HG03025 (cell line): Measurements from ENCODE around the gene SMAP2.
A peak's percentile ranks its signal among the peaks of the same experiment; 100 is the strongest.

Experiments
- ATAC-seq: cut with Tn5 transposase; IDR thresholded peaks from one replicate; pipeline ENCODE4 v1.9.1; 2021; ENCODE audit warnings: mild to moderate bottlenecking, moderate library complexity; ENCODE audit not compliant: unreplicated experiment, low FRiP score

Gene SMAP2

GRCh38 chr1:40413527-40414252 is 40.2 kb downstream of the SMAP2 start:
- no peak for ATAC-seq

GRCh38 chr1:40414331-40414730 is 40.8 kb downstream of the SMAP2 start:
- ATAC-seq = no peak

DNA sequence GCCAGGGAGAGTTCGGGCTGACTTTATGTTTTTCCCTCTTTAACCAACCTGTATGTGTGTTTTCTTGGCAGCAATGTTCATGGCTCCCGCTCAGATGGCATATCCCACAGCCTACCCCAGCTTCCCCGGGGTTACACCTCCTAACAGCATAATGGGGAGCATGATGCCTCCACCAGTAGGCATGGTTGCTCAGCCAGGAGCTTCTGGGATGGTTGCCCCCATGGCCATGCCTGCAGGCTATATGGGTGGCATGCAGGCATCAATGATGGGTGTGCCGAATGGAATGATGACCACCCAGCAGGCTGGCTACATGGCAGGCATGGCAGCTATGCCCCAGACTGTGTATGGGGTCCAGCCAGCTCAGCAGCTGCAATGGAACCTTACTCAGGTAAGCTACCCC is 43.2 kb downstream of the SMAP2 start:
- ATAC-seq = no peak

GRCh38 chr1:40421431-40422384 is 48.2 kb downstream of the SMAP2 start:
- no peak for ATAC-seq

DNA sequence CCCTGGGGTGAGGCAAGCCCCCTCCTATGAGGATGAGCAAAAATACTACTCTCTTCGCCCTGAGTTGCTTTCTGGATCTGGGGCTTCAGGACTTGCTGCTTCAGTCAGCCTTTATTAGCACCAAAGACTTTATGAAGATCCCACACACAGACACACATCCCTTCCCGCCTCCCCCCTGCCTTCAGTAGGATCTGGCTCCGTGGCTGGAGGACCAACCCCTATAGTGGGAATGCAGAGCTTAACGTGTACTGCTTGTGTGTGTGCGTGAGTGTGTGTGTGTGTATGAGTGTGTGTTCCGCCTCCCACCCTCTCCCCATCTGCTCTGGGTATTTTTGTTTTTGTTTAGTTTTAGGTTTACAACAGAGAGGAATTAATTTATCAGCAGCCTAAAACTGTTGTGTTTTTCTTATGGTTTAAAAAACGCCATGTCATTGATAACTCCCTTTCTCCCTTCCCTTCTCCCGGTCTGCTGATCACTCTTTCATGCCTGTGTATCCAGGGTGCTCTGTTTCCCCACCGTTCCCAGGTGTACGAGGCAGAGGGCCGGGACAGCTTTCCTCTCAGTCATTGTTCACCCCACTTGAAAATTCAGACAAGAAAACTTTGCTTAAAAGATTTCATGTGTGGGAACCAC is 49.2 kb downstream of the SMAP2 start:
- ATAC-seq = no peak

DNA sequence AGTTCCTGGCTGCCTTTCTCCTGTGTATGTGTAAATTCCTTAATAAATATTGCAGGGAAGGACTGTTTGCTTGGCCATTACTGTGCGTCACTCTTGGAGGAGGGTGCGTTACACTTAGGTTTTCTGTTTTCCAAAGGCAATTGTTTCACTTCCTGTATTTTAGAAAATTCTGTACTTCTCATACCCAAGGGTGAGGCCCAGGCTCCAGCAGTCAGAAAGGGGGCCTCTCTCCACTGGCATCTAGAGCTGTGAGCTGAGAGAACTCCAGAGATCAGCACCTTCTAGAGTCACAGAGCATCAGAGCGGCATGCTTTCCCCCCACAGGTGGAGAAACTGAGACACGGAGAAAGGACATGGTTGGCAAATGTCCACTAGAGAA is 49.7 kb downstream of the SMAP2 start:
- no peak for ATAC-seq

- ATAC-seq = no peak
Measured at GRCh38 chr1:40423951-40424618, 50.6 kb downstream of the SMAP2 start.

GRCh38 chr1:40425198-40425597 is 51.7 kb downstream of the SMAP2 start:
- ATAC-seq = no peak

- no peak for ATAC-seq
Measured at GRCh38 chr1:40431385-40431784, 57.9 kb downstream of the SMAP2 start.

DNA sequence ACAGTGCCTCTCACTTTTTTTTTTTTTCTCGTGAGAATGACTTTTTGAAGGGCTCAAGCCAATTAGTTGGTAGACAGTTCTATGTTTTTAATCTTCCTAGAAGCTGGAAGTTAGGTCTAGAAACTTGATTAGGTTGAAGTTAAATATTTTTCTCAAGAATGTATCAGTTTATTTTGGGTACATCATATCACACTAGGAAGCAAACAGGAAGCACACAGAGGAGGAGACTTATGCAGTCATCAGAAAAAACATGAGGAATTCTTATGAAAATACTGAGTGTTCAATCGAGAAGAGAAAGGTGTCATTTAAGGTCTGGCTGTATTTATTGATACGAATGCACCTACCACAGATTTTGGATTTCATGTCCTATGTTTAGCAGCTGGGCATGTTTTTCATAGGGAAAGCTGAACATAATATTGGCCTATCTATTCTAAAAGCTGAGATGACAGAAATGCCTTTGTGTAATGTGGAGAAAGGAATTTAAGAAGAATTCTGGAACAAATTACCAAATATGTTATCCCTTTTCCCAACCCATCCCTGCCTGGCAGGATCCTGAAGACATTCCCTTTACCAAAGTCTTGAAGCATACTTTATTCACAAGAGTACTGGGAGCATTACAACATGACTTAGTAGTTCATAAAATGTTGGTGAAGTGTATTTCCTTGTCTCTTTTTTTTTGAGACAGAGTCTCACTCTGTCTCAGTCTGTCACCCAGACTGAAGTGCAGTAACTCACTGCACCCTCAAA is 59.3 kb downstream of the SMAP2 start:
- ATAC-seq = no peak

DNA sequence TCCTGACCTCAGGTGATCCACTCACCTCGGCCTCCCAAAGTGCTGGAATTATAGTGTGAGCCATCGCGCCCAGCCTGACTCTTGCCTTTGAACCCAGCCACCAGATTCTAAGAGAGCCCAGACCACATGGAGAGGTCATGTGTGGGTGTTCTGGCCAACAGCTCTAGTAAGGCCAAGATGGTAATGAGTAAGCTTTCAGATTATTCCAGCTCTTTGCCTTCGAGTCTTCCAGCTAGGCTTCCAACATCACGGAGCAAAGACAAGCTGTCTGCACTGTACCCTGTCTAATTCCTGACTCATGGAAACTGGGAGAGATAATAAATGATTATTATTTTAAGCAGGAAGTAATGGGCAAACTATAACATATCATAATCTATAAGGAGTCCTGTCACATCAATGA is 61.9 kb downstream of the SMAP2 start:
- no peak for ATAC-seq

- no peak for ATAC-seq
Measured at GRCh38 chr1:40435876-40436275, 62.3 kb downstream of the SMAP2 start.

GRCh38 chr1:40438391-40439015 is 65.0 kb downstream of the SMAP2 start:
- ATAC-seq = no peak

DNA sequence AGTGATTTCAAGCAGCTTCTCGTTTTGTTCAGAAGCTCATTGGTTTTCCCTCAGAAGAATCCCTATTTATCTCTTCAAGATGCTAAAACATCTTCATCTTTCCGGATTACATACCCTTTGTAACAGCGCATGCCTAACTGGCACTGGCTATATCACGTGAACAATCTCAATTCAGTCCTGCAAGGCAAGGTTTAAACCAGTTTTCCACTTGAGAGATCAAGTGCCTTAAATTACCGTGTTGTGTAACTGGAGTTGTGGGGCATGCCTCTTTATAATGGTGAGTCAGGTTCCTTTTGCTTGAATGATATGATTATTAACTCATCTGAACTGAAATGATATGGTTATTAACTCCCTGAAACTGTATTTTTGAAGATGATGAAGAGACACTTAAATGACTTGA is 65.7 kb downstream of the SMAP2 start:
- ATAC-seq = no peak

DNA sequence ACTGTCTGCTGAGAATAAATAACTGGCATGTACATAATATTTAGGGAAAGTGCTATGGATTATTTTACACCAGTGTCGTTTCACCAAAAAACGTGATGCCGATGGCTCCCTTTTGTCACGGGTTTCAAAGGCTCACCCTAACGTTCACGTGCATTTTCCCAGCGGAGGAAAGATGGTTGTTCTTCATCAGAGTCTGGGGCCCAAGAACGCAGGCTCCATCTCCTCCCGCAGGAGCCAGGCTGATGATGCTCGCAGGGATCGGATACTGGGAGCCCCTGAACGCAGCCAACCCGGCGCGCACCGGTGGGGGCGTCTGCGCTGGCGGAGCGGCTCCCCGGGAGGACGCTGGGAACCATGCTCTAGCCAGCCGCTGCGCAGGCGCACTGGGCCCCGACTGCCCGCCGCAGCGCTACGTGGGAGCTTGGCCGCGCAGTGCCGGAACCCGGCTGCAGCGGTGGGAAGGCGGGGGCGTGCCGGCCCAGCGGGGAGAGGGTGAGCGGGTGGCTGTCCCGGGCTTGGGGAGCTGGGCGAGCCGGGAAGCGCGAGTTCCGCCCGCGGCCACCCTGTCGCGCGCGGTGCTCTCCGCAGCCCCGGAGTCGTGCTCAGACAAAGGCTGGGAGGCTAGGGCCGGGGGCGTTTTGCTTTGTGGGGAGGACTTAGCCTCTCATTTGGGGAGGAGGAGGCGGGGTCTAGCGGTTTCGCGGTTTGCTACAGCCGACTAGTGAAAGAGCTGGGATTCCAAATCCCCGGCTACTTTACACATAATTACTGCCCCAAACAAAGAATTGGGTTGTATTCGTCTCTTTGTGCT is 76.4 kb downstream of the SMAP2 start, which contains the start of gene ZFP69B:
TSS of gene ZFP69B (plus strand) at position 793 of the 811 bp plus-strand sequence. CDS start 486 bp downstream, outside the sequence.
- ATAC-seq = peak; percentile 90

- no peak for ATAC-seq
Measured at GRCh38 chr1:40450495-40451237, 77.1 kb downstream of the SMAP2 start.

- no peak for ATAC-seq
Measured at GRCh38 chr1:40451238-40451585, 77.7 kb downstream of the SMAP2 start.

DNA sequence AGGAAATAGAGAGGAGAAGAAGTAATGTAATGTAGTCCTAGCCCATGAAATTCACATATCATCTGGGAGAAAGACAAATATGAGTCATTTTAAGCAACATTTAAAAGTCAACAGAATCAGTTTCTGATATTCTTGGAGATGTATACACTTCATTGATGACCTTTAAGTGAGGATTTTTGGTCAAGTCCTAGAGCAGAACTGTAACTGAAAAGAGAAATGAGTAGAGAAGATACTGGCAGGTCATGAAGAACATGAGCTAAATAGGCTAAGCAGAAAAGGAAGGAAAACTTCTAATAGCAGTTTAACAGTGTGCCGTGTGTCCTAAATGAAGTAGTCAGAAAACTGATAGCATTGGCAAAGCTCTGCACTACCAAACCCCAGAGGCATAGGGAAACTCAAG is 81.3 kb downstream of the SMAP2 start:
- no peak for ATAC-seq
